GM18867 (cell line): ENCODE results near the gene OBSCN.

Source experiments
- ATAC-seq: cut with Tn5 transposase; IDR thresholded peaks from one replicate; pipeline ENCODE4 v1.9.1; 2021; ENCODE audit warnings: mild to moderate bottlenecking, moderate library complexity; ENCODE audit not compliant: unreplicated experiment

Gene OBSCN

GRCh38 chr1:228207851-228208821 lies at the start of gene OBSCN:
Gene OBSCN (plus strand): TSS chr1:228208044. CDS start chr1:228211784, 3,740 bp downstream.
- no peak for ATAC-seq

GRCh38 chr1:228158151-228159007 lies 49.5 kb upstream of the OBSCN start:
- no peak for ATAC-seq

- no peak for ATAC-seq
Observed at GRCh38 chr1:228159008-228159665, 48.7 kb upstream of the OBSCN start.

GRCh38 chr1:228160201-228160761 lies 47.6 kb upstream of the OBSCN start:
- no peak for ATAC-seq

GRCh38 chr1:228161362-228161761 lies 46.5 kb upstream of the OBSCN start:
- no peak for ATAC-seq

GRCh38 chr1:228161866-228162265 lies 46.0 kb upstream of the OBSCN start:
- ATAC-seq: no peak

GRCh38 chr1:228162286-228163006 lies 45.4 kb upstream of the OBSCN start:
- ATAC-seq: no peak

- no peak for ATAC-seq
Observed at GRCh38 chr1:228163007-228163753, 44.7 kb upstream of the OBSCN start.

GRCh38 chr1:228163776-228164519 lies 43.9 kb upstream of the OBSCN start:
- no peak for ATAC-seq

- no peak for ATAC-seq
Observed at GRCh38 chr1:228164561-228165371, 43.1 kb upstream of the OBSCN start.

- peak; percentile 81 for ATAC-seq
Observed at GRCh38 chr1:228165372-228166169, 42.3 kb upstream of the OBSCN start, which contains the start of gene IBA57. Gene IBA57 (plus strand): TSS chr1:228165804. CDS start chr1:228165817, 13 bp downstream.

GRCh38 chr1:228166170-228166936 lies 41.5 kb upstream of the OBSCN start:
- ATAC-seq: peak; percentile 15

GRCh38 chr1:228168563-228169270 lies 39.1 kb upstream of the OBSCN start:
- ATAC-seq: no peak

- ATAC-seq: no peak
Observed at GRCh38 chr1:228169345-228169744, 38.5 kb upstream of the OBSCN start.

GRCh38 chr1:228170666-228171065 lies 37.2 kb upstream of the OBSCN start:
- ATAC-seq: no peak
